ENCODE results near the gene SLC1A2.
A peak's percentile ranks its signal among the peaks of the same experiment; 100 is the strongest.

The SLC1A2 gene

GRCh38 chr11:35304900-35305460, 114.4 kb downstream of the SLC1A2 start:
- H3K4me1 ChIP-seq (ENCODE audit: control insufficient read depth, insufficient read depth, low read length): peaks cover 12% of the 10 kb centered on the region
- H3K9ac ChIP-seq (ENCODE audit: low read depth, low read length): no peak overlapping the region
- no peak overlapping the region for H3K4me3 ChIP-seq (ENCODE audit: low read length)
- H3K4me2 ChIP-seq (ENCODE audit: low read length): no peak overlapping the region
- no peaks in the 10 kb centered on the region for H3K27me3 ChIP-seq (ENCODE audit: control insufficient read depth, insufficient read depth, low read length)
- no peaks in the 10 kb centered on the region for H3K36me3 ChIP-seq (ENCODE audit: insufficient read depth, low read length)
- no peaks in the 10 kb centered on the region for H3K9me3 ChIP-seq (replicated peaks; ENCODE audit: low read length)

GRCh38 chr11:35304386-35304775, 115.0 kb downstream of the SLC1A2 start:
- Histone ChIP-seq H3K4me3 (ENCODE audit: low read length) (no peak overlapping the region), H3K9ac (ENCODE audit: low read depth, low read length) (no peak overlapping the region), H3K27me3 (ENCODE audit: control insufficient read depth, insufficient read depth, low read length) (no peaks in the 10 kb centered on the region), H3K4me1 (ENCODE audit: control insufficient read depth, insufficient read depth, low read length) (peaks cover 12% of the 10 kb centered on the region), H3K4me2 (ENCODE audit: low read length) (peak overlapping the region; percentile 2), H3K9me3 (replicated peaks; ENCODE audit: low read length) (no peaks in the 10 kb centered on the region), H3K36me3 (ENCODE audit: insufficient read depth, low read length) (no peaks in the 10 kb centered on the region)

- Histone ChIP-seq H3K4me2 (ENCODE audit: low read length) (peak overlapping the region; percentile 2), H3K27me3 (ENCODE audit: control insufficient read depth, insufficient read depth, low read length) (no peaks in the 10 kb centered on the region), H3K4me1 (ENCODE audit: control insufficient read depth, insufficient read depth, low read length) (peaks cover 12% of the 10 kb centered on the region), H3K9ac (ENCODE audit: low read depth, low read length) (no peak overlapping the region), H3K36me3 (ENCODE audit: insufficient read depth, low read length) (no peaks in the 10 kb centered on the region), H3K9me3 (replicated peaks; ENCODE audit: low read length) (no peaks in the 10 kb centered on the region), H3K4me3 (ENCODE audit: low read length) (no peak overlapping the region)
These were observed 115.6 kb downstream of the SLC1A2 start for GRCh38 chr11:35303596-35304385.

- no peaks in the 10 kb centered on the region for H3K36me3 ChIP-seq (ENCODE audit: insufficient read depth, low read length)
- H3K9ac ChIP-seq (ENCODE audit: low read depth, low read length): no peak overlapping the region
- no peak overlapping the region for H3K4me3 ChIP-seq (ENCODE audit: low read length)
- no peaks in the 10 kb centered on the region for H3K9me3 ChIP-seq (replicated peaks; ENCODE audit: low read length)
- H3K4me1 ChIP-seq (ENCODE audit: control insufficient read depth, insufficient read depth, low read length): peaks cover 12% of the 10 kb centered on the region
- no peak overlapping the region for H3K4me2 ChIP-seq (ENCODE audit: low read length)
- no peaks in the 10 kb centered on the region for H3K27me3 ChIP-seq (ENCODE audit: control insufficient read depth, insufficient read depth, low read length)
These were observed 117.0 kb downstream of the SLC1A2 start for GRCh38 chr11:35302398-35302797.

GRCh38 chr11:35298369-35298768, 121.0 kb downstream of the SLC1A2 start:
- Histone ChIP-seq H3K9ac (ENCODE audit: low read depth, low read length) (no peak overlapping the region), H3K4me2 (ENCODE audit: low read length) (no peak overlapping the region), H3K36me3 (ENCODE audit: insufficient read depth, low read length) (no peaks in the 10 kb centered on the region), H3K4me3 (ENCODE audit: low read length) (no peak overlapping the region), H3K9me3 (replicated peaks; ENCODE audit: low read length) (no peaks in the 10 kb centered on the region), H3K27me3 (ENCODE audit: control insufficient read depth, insufficient read depth, low read length) (no peaks in the 10 kb centered on the region), H3K4me1 (ENCODE audit: control insufficient read depth, insufficient read depth, low read length) (no peaks in the 10 kb centered on the region)

- Histone ChIP-seq H3K9me3 (replicated peaks; ENCODE audit: low read length) (no peaks in the 10 kb centered on the region), H3K36me3 (ENCODE audit: insufficient read depth, low read length) (no peaks in the 10 kb centered on the region), H3K27me3 (ENCODE audit: control insufficient read depth, insufficient read depth, low read length) (no peaks in the 10 kb centered on the region), H3K4me1 (ENCODE audit: control insufficient read depth, insufficient read depth, low read length) (no peaks in the 10 kb centered on the region), H3K4me3 (ENCODE audit: low read length) (no peak overlapping the region), H3K9ac (ENCODE audit: low read depth, low read length) (no peak overlapping the region), H3K4me2 (ENCODE audit: low read length) (no peak overlapping the region)
These were observed 123.6 kb downstream of the SLC1A2 start for GRCh38 chr11:35295751-35296150.

- peaks cover 18% of the 10 kb centered on the region for H3K4me1 ChIP-seq (ENCODE audit: control insufficient read depth, insufficient read depth, low read length)
- no peak overlapping the region for H3K4me3 ChIP-seq (ENCODE audit: low read length)
- no peaks in the 10 kb centered on the region for H3K36me3 ChIP-seq (ENCODE audit: insufficient read depth, low read length)
These were observed 125.7 kb downstream of the SLC1A2 start for GRCh38 chr11:35293699-35294098.

GRCh38 chr11:35293035-35293434, 126.3 kb downstream of the SLC1A2 start:
- H3K27me3 ChIP-seq (ENCODE audit: control insufficient read depth, insufficient read depth, low read length): no peaks in the 10 kb centered on the region
- H3K4me2 ChIP-seq (ENCODE audit: low read length): no peak overlapping the region
- H3K4me3 ChIP-seq (ENCODE audit: low read length): no peak overlapping the region
- H3K9ac ChIP-seq (ENCODE audit: low read depth, low read length): no peak overlapping the region
- H3K36me3 ChIP-seq (ENCODE audit: insufficient read depth, low read length): no peaks in the 10 kb centered on the region
- peaks cover 23% of the 10 kb centered on the region for H3K4me1 ChIP-seq (ENCODE audit: control insufficient read depth, insufficient read depth, low read length)
- H3K9me3 ChIP-seq (replicated peaks; ENCODE audit: low read length): no peaks in the 10 kb centered on the region

More at GRCh38 chr11:35293699-35294098, 125.7 kb downstream of the SLC1A2 start:
- no peak overlapping the region for H3K9ac ChIP-seq (ENCODE audit: low read depth, low read length)
- no peaks in the 10 kb centered on the region for H3K27me3 ChIP-seq (ENCODE audit: control insufficient read depth, insufficient read depth, low read length)
- no peaks in the 10 kb centered on the region for H3K9me3 ChIP-seq (replicated peaks; ENCODE audit: low read length)
- H3K4me2 ChIP-seq (ENCODE audit: low read length): no peak overlapping the region

- H3K9ac ChIP-seq (ENCODE audit: low read depth, low read length): no peak overlapping the region
- no peaks in the 10 kb centered on the region for H3K9me3 ChIP-seq (replicated peaks; ENCODE audit: low read length)
- H3K4me1 ChIP-seq (ENCODE audit: control insufficient read depth, insufficient read depth, low read length): peaks cover 23% of the 10 kb centered on the region
- no peaks in the 10 kb centered on the region for H3K36me3 ChIP-seq (ENCODE audit: insufficient read depth, low read length)
- no peak overlapping the region for H3K4me2 ChIP-seq (ENCODE audit: low read length)
- H3K4me3 ChIP-seq (ENCODE audit: low read length): no peak overlapping the region
- no peaks in the 10 kb centered on the region for H3K27me3 ChIP-seq (ENCODE audit: control insufficient read depth, insufficient read depth, low read length)
These were observed 127.1 kb downstream of the SLC1A2 start for GRCh38 chr11:35292279-35292678.

- no peak overlapping the region for H3K4me2 ChIP-seq (ENCODE audit: low read length)
- no peak overlapping the region for H3K4me3 ChIP-seq (ENCODE audit: low read length)
- no peak overlapping the region for H3K9ac ChIP-seq (ENCODE audit: low read depth, low read length)
- no peaks in the 10 kb centered on the region for H3K36me3 ChIP-seq (ENCODE audit: insufficient read depth, low read length)
- no peaks in the 10 kb centered on the region for H3K27me3 ChIP-seq (ENCODE audit: control insufficient read depth, insufficient read depth, low read length)
- no peaks in the 10 kb centered on the region for H3K9me3 ChIP-seq (replicated peaks; ENCODE audit: low read length)
- peaks cover 23% of the 10 kb centered on the region for H3K4me1 ChIP-seq (ENCODE audit: control insufficient read depth, insufficient read depth, low read length)
These were observed 128.5 kb downstream of the SLC1A2 start for GRCh38 chr11:35290876-35291275.

- Histone ChIP-seq H3K27me3 (ENCODE audit: control insufficient read depth, insufficient read depth, low read length) (no peaks in the 10 kb centered on the region), H3K4me3 (ENCODE audit: low read length) (no peak overlapping the region), H3K4me1 (ENCODE audit: control insufficient read depth, insufficient read depth, low read length) (peaks cover 23% of the 10 kb centered on the region), H3K36me3 (ENCODE audit: insufficient read depth, low read length) (no peaks in the 10 kb centered on the region), H3K4me2 (ENCODE audit: low read length) (peak overlapping the region; percentile 68), H3K9ac (ENCODE audit: low read depth, low read length) (peak overlapping the region; percentile 70), H3K9me3 (replicated peaks; ENCODE audit: low read length) (no peaks in the 10 kb centered on the region)
These were observed 129.5 kb downstream of the SLC1A2 start for GRCh38 chr11:35289821-35290220.
